ACC112 (cell line): ENCODE data around the gene HRH1.
"Not testable (repeated sequence)": the region's sequence is repeated elsewhere in the genome, so short reads cannot be mapped to it uniquely, and the experiment has no call there.

Experiments used
- H2AFZ ChIP-seq: fragments of 200-600 bp; sonication (generic); one replicate; pipeline ENCODE4 v1.6.0; 2017; ENCODE audit warnings: antibody characterized with exemption, low read length; ENCODE audit not compliant: unreplicated experiment
- H3K27ac ChIP-seq: fragments of 200-600 bp; sonication (generic); 2 replicates; pipeline ENCODE4 v1.5.1; 2014; ENCODE audit warnings: low read depth, mild to moderate bottlenecking, antibody characterized with exemption, low read length, moderate library complexity
- H3K27me3 ChIP-seq: fragments of 200-600 bp; sonication (generic); 2 replicates; pipeline ENCODE4 v1.6.1; 2014; ENCODE audit warnings: mild to moderate bottlenecking, antibody characterized with exemption, low read length, moderate library complexity, mixed read lengths; ENCODE audit not compliant: insufficient read depth
- H3K36me3 ChIP-seq: fragments of 200-600 bp; sonication (generic); 2 replicates; pipeline ENCODE4 v1.6.1; 2016; ENCODE audit warnings: mild to moderate bottlenecking, antibody characterized with exemption, low read length, moderate library complexity, mixed read lengths; ENCODE audit not compliant: insufficient read depth
- H3K4me1 ChIP-seq: fragments of 200-600 bp; sonication (generic); one replicate; pipeline ENCODE4 v1.6.1; 2016; ENCODE audit warnings: low read length, mixed read lengths; ENCODE audit not compliant: insufficient read depth, unreplicated experiment, control insufficient read depth
- H3K4me3 ChIP-seq: fragments of 200-600 bp; sonication (generic); 2 replicates; pipeline ENCODE4 v1.5.1; 2014; ENCODE audit warnings: mild to moderate bottlenecking, low read depth, low read length
- H3K79me2 ChIP-seq: fragments of 200-600 bp; sonication (generic); one replicate; pipeline ENCODE4 v1.6.0; 2016; ENCODE audit warnings: low read length; ENCODE audit not compliant: control insufficient read depth, unreplicated experiment, insufficient read depth

The HRH1 gene

DNA sequence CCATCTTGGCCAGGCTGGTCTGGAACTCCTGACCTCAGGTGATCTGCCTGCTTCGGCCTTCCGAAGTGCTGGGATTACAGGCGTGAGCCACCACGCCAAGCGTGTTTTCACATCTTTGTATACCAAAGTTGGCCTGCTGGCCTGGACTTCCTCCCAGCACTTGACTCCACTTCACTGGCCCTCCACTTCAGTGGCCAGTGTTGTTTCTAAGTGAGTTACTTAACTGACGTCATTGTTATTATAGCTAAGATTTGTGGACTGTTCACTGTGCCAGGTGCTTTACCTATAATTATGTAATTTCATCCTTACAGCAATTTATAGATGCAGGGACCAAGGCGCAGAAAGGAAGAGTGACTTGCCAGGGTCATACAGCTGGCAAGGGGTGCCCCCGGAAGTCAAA is 52.0 kb downstream of the HRH1 start:
- Histone ChIP-seq H3K36me3 (0 out of 2 replicates have a peak, but pooled peaks cover 3% of the 10 kb centered on the region), H3K27ac (no peak overlapping the region), H3K79me2 (peaks cover 76% of the 10 kb centered on the region), H3K4me3 (no peak overlapping the region), H2AFZ (no peak overlapping the region), H3K4me1 (peaks cover 49% of the 10 kb centered on the region), H3K27me3 (no peaks in the 10 kb centered on the region)

DNA sequence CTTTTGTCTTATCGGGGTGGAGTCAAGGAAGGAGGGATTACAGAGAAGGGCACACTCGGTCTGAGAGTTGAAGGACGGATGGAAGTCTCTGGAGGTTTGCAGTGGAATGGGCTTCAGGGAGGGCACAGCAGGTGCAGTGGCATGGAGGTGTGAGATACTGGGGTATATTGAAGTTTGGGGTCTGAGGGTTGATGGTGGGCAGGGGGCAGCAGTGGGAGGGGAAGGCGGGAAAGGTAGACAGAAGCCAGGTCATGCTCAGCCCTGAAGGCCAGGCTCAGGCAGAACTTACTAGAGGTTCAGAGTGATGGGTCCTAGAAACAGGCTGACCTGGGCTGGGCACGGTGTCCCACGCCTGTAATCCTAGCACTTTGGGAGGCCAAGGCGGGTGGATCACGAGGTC is 52.7 kb downstream of the HRH1 start:
- Histone ChIP-seq H3K4me3 (no peak overlapping the region), H3K27me3 (no peaks in the 10 kb centered on the region), H3K79me2 (peaks cover 76% of the 10 kb centered on the region), H2AFZ (no peak overlapping the region), H3K4me1 (peaks cover 49% of the 10 kb centered on the region), H3K36me3 (0 out of 2 replicates have a peak, but pooled peaks cover 3% of the 10 kb centered on the region), H3K27ac (no peak overlapping the region)

DNA sequence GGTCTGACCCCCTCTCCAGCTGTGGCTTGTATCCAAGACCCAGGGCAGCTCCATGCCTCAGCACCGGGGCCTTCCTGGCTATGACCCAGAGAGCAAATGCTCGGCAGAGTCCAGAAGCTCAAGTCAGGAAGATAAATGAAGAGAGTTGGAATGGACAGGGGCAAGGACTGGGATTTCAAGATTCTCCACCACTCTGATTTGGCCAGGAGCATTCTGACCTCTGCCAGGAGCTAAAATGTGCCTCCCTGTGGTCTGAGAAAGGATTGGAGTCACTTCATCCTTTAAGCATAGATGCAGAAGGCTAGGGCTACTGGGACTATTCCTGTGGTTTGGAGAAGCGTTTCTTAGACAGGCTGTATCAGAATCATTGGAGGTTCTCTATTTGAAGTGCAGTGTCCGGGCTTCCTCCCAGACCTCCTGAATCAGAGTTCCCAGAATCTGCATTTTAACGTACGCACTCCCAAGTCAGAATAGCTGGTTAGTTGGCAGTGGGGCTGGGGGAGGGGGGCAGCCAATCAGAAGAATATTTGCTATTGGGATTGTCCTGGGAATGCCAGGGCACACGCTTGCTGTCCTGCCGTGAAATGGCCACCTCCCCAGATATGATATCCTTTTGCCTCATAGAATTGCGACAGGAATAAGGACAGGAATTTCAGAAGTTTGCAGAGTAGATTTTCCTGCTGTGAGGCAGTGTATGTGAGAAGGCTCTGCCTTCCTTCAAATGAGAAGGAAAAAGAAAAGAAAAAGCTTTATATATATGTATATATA is 57.4 kb downstream of the HRH1 start:
- H3K4me3 ChIP-seq, result peak overlapping the region; percentile 47; the same call in 1 of the 2 replicates
- H3K27me3 ChIP-seq, result no peaks in the 10 kb centered on the region
- peaks cover 56% of the 10 kb centered on the region for H3K4me1 ChIP-seq
- peaks cover 8% of the 10 kb centered on the region; the same call in 1 of the 2 replicates for H3K36me3 ChIP-seq
- H3K27ac ChIP-seq, result peak overlapping the region; percentile 90
- no peak overlapping the region for H2AFZ ChIP-seq
- peaks cover 72% of the 10 kb centered on the region for H3K79me2 ChIP-seq

DNA sequence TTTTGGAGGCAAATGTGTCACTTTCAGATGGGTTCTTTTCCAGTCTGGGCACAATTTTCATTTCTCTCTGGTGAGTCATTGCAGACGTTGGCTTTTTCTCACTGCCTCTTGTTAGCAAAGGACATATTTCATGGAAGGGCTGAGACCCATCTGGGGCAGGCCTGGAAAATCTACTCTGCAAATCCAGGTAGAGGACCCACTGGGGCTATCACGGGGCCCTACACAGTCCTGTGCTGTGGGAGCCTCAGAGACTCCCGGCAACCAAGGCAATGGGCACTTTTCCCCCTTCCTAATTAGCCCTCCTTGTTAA is 58.0 kb downstream of the HRH1 start:
- Histone ChIP-seq H3K4me3 (peak overlapping the region; percentile 29; the same call in 1 of the 2 replicates), H3K27ac (peak overlapping the region; percentile 90), H3K79me2 (peaks cover 69% of the 10 kb centered on the region), H3K36me3 (peaks cover 8% of the 10 kb centered on the region; the same call in 1 of the 2 replicates), H3K4me1 (peaks cover 56% of the 10 kb centered on the region), H2AFZ (no peak overlapping the region), H3K27me3 (no peaks in the 10 kb centered on the region)

DNA sequence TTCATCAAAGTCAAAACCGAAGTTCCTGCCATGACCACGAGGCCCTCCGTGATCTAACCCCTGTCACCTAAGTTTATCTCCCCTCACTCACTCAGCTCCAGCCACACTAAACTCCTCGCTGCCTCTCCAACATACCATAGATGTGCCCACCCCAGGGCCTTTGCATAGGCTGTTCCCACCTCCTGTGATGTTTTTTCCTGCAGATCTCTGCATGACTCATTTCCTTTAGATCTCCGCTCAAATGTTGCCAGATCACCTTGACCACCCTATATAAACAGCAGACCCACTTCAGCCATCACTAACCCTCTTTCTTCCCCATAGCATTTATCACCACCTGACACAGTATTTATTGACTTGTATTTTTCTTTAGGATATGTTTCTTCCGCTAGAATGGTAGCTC is 58.5 kb downstream of the HRH1 start:
- H3K27ac ChIP-seq, result peak overlapping the region; percentile 90
- peaks cover 66% of the 10 kb centered on the region for H3K79me2 ChIP-seq
- peaks cover 8% of the 10 kb centered on the region; the same call in 1 of the 2 replicates for H3K36me3 ChIP-seq
- peak overlapping the region; percentile 29; the same call in 1 of the 2 replicates for H3K4me3 ChIP-seq
- H3K4me1 ChIP-seq, result peaks cover 52% of the 10 kb centered on the region
- no peak overlapping the region for H2AFZ ChIP-seq
- no peaks in the 10 kb centered on the region for H3K27me3 ChIP-seq

DNA sequence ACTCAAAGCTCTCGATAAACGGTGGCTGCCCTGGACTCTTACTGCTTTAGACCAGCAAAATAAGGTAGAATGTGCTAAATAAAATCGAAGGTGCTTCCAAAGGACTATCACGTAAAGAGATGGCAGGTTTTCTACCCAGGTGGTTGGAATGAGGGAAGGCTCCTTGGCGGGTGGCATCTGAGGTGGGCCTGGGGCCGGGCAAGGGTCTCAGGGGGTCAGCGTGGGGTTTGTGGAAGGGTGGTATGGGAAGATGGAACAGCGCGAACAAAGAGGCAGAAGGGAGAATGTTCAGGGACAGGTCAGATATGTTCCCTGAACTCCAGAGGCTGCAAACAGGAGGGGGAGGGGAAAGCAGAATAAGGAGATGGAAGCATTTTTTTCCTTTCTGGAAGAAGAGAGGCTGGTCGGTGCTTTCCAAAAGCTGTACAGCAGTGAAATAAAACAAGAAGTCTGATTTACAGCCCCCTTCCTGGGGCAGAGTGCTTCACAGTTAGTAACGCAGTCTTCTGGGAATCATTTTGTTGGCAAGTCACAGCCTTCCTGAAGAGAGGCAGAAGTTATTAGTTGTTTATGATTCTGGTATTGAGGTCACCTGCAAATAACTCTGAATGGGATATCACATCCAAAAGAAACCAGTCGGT is 59.6 kb downstream of the HRH1 start:
- Histone ChIP-seq H3K4me1 (peaks cover 42% of the 10 kb centered on the region), H3K79me2 (peaks cover 61% of the 10 kb centered on the region), H3K27me3 (no peaks in the 10 kb centered on the region), H2AFZ (no peak overlapping the region), H3K4me3 (no peak overlapping the region), H3K27ac (no peak overlapping the region), H3K36me3 (peaks cover 5% of the 10 kb centered on the region; the same call in 1 of the 2 replicates)

DNA sequence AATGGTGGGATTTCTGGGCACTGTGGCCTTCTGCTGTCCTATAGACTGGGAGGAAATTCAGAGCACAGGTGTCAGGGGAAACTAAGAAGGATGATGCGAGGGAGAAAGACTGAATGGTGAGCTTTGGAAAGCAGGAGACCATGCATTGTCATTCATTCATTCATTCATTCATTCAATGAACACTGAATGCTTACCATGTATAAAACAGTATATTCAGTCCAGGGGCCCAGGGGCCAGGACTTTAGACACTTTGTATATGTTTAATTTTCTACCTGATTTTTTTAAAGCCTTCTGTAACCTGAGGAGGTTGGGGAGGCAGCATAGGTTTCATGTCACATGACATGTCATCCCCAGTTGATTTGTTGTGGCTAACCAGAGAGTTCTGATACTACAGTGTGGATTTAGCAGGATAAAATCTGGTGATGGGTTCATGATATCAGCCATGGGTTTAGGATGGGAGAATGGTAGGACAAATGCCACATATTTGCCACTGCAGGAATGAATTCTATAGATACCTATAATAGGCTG is 60.2 kb downstream of the HRH1 start:
- peaks cover 55% of the 10 kb centered on the region for H3K79me2 ChIP-seq
- H3K36me3 ChIP-seq, result peaks cover 5% of the 10 kb centered on the region; the same call in 1 of the 2 replicates
- H3K4me1 ChIP-seq, result peaks cover 38% of the 10 kb centered on the region
- H3K4me3 ChIP-seq, result no peak overlapping the region
- no peak overlapping the region for H3K27ac ChIP-seq
- no peaks in the 10 kb centered on the region for H3K27me3 ChIP-seq
- no peak overlapping the region for H2AFZ ChIP-seq

DNA sequence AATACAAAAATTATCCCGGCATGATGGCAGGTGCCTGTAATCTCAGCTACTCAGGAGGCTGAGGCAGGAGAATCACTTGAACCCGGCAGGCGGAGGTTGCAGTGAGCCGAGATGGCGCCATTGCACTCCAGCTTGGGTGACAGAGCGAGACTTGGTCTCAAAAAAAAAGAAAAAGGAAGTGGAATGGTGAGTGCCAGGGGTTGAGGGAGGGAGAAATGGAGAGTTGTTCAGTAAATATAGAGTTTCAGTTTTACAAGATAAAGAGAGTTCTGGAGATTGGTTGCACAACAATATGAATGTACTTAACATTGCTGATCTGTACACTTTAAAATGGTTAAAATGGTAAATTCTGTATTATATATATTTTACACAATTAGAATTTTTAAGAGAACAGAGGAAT is 63.1 kb downstream of the HRH1 start:
- H2AFZ ChIP-seq, H3K4me3 ChIP-seq, H3K36me3 ChIP-seq, H3K27ac ChIP-seq, H3K27me3 ChIP-seq: not testable (repeated sequence)
- Histone ChIP-seq H3K4me1 (peaks cover 15% of the 10 kb centered on the region), H3K79me2 (peaks cover 56% of the 10 kb centered on the region)

DNA sequence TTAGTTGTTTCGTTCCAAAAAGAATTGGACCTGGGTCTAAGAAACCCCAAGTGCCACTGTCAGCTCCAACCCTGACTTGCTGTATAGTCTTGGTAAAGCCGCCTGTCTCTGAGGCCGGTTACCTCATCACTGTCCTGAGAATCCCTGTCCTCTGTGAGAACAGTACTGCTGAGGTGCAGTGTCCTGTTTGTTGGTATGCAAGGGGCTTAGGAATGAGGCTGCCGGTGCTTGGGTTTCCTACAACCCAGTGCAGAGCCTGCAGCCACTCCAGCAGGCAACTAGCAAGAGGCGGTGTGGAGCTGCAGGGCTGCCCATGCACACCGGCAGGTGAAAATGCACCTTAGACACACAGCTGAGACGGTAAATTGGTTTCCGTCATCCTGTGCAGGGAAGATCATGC is 65.9 kb downstream of the HRH1 start:
- no peaks in the 10 kb centered on the region for H3K27me3 ChIP-seq
- H3K4me3 ChIP-seq, result no peak overlapping the region
- H2AFZ ChIP-seq, result no peak overlapping the region
- H3K36me3 ChIP-seq, result no peaks in the 10 kb centered on the region
- H3K4me1 ChIP-seq, result peaks cover 7% of the 10 kb centered on the region
- H3K79me2 ChIP-seq, result peaks cover 41% of the 10 kb centered on the region
- no peak overlapping the region for H3K27ac ChIP-seq

DNA sequence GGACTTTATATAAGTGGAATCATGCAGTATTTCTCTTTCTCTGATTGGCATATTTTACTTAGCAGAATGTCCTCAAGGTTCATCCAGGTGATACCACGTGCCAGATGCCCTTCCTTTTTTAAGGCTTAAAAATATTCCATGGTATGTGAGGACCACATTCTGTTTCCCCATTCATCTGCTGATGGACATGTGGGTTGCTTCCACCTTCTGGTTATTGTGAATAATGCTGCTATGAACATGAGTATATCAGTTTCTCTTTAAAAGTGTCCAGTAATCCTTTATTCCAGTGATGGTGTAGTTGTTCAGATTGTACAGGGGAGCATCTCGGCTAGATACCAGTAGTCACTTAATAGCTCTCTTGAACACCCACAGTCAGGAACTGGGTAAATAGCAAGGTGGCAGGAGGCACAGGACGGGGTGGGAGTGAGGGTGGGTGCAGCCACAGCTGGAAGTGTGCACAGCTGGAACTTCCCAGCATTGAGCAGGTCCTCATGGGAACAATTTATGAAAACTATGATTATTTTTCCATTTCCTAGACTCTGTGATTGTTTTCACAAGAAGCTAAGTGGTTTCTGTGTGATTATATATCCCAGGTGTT is 67.6 kb downstream of the HRH1 start:
- Histone ChIP-seq H3K4me3 (no peak overlapping the region), H3K4me1 (peaks cover 17% of the 10 kb centered on the region), H2AFZ (no peak overlapping the region), H3K79me2 (peaks cover 42% of the 10 kb centered on the region), H3K36me3 (no peaks in the 10 kb centered on the region), H3K27ac (no peak overlapping the region), H3K27me3 (no peaks in the 10 kb centered on the region)
